Measurements from ENCODE around the gene ARHGAP27.
A peak's percentile ranks its signal among the peaks of the same experiment; 100 is the strongest.

Gene ARHGAP27

GRCh38 chr17:45396496-45397205 lies 36.0 kb downstream of the ARHGAP27 start:
- no peak overlapping the region for H3K4me3 ChIP-seq (ENCODE audit: low read depth, low read length)
- no peak for TF ChIP-seq CTCF (IDR thresholded peaks at IDR 0.05; ENCODE audit: low read depth, low read length)
- no peak for DNase-seq (ENCODE audit: low read depth, low spot score)
- in situ Hi-C loops (cut with HindIII; ENCODE audit: low sequenced_read_pairs) = no loop called here

- in situ Hi-C loops (cut with HindIII; ENCODE audit: low sequenced_read_pairs) = no loop called here
- peak overlapping the region; percentile 29 for H3K4me3 ChIP-seq (ENCODE audit: low read depth, low read length)
These were observed 36.9 kb downstream of the ARHGAP27 start for GRCh38 chr17:45395569-45396415.

DNA sequence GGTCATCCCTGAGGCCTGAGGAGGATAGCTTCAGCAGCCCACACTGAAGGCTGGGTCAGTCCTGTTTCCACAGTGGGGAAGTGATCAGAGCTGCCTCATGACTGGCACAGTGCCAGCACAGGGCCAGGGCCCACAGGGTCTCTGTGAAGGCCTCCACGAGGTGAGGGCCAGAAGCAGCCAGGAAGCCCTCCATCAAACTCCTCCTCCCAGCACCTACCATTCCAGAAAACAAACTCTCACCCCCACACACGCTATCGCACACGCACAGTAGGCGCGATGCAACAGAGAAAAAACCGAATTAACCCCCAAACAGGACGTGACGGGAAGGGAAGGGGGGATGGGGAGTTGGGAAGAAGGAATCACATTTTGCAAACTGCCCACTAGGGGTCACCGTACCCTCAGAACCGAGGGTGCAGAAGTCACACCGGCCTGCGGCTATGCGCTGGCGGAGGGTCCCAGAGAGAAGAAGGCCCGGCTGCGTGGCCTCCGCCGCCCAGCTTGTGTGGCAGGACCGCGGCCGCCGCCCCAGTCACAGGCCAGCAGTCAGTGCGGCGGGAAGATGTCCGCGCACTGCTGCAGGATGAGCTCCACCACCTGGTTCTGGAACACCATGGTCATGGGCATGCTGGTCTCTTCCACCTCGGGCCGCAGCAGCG lies 37.6 kb downstream of the ARHGAP27 start:
- in situ Hi-C loops (cut with HindIII; ENCODE audit: low sequenced_read_pairs) = no loop called here
- DNase-seq (ENCODE audit: low read depth, low spot score) = peak; percentile 86
- TF ChIP-seq CTCF (IDR thresholded peaks at IDR 0.05; ENCODE audit: low read depth, low read length) = peak; percentile 73
- H3K4me3 ChIP-seq (ENCODE audit: low read depth, low read length) = peak overlapping the region; percentile 29

More at GRCh38 chr17:45395569-45396415, 36.9 kb downstream of the ARHGAP27 start:
- no peak for DNase-seq (ENCODE audit: low read depth, low spot score)
- no peak for TF ChIP-seq CTCF (IDR thresholded peaks at IDR 0.05; ENCODE audit: low read depth, low read length)

DNA sequence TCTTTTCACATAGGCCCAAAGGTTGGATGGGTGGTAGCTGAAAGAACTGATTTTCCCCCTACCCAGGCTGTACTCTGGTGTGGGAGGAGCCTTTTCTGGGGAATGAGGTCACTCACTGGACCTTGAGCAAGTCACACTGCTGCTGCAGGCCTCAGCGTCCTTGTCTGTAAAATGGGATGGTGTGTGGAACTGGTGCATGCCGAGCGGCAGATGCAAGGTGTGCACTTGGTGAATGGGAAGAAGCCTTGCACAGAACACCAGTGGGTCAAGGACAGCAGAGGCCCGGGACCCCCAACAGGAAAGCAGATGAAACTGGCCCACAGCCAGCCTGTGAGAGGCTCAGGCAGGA lies 38.1 kb downstream of the ARHGAP27 start:
- no peak for DNase-seq (ENCODE audit: low read depth, low spot score)
- no peak for TF ChIP-seq CTCF (IDR thresholded peaks at IDR 0.05; ENCODE audit: low read depth, low read length)
- H3K4me3 ChIP-seq (ENCODE audit: low read depth, low read length) = no peak overlapping the region
- in situ Hi-C loops (cut with HindIII; ENCODE audit: low sequenced_read_pairs) = no loop called here

DNA sequence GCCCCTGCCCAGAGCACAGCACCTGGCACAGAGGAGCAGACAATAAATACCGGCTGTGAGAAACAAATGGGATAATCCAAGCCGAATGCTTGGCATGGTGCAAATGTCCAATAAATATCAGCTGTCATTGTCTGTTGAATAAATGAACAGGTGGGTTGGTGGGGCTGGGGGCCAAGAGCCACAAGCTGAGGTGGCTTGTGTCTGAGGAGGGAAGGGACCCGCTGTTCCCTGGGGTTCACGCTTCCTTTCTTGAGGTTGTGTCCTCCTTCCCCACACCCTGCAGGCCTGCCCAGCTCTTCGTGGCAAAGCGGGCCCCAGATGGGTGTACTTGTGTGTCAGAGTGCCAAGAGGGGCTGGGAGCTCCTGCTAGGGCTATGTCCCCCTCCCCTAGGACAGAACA lies 38.6 kb downstream of the ARHGAP27 start:
- TF ChIP-seq CTCF (IDR thresholded peaks at IDR 0.05; ENCODE audit: low read depth, low read length) = no peak
- DNase-seq (ENCODE audit: low read depth, low spot score) = no peak
- H3K4me3 ChIP-seq (ENCODE audit: low read depth, low read length) = no peak overlapping the region
- in situ Hi-C loops (cut with HindIII; ENCODE audit: low sequenced_read_pairs) = no loop called here

DNA sequence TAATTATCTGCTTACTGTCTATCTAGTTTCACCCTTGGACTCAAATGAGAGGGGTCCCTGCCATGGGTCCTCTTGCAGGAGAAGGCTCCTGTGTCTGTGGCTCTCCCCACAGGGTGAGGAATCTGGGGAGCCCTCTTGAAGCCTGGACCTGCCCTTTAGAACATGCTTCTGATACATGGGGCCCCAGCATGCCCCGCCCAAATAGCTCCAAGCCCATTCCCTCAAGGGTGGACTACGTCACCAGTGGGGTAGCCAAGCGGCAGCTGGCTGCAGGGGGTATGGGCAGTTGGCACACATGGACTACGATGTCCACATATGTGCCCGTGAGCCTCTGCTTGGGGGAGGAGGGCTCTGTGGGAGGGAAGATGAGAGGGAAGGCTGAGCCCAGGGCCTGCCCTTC lies 39.3 kb downstream of the ARHGAP27 start:
- TF ChIP-seq CTCF (IDR thresholded peaks at IDR 0.05; ENCODE audit: low read depth, low read length) = no peak
- no peak overlapping the region for H3K4me3 ChIP-seq (ENCODE audit: low read depth, low read length)
- in situ Hi-C loops (cut with HindIII; ENCODE audit: low sequenced_read_pairs) = no loop called here
- no peak for DNase-seq (ENCODE audit: low read depth, low spot score)

All from astrocyte of the spinal cord (primary cell).